ENCODE results near the gene ARHGAP4.

Gene ARHGAP4

GRCh38 chrX:153886915-153887314 is 39.1 kb downstream of the ARHGAP4 start:
- DNase-seq (ENCODE audit: low read depth in 2 of 2), result no peak
- no peak overlapping the region for H3K4me3 ChIP-seq (replicated peaks in 1 of 2; ENCODE audit: low read depth in 2 of 2, low read length in 2 of 2)
- no peak for TF ChIP-seq CTCF (IDR thresholded peaks at IDR 0.05; ENCODE audit: low read depth, low read length)

GRCh38 chrX:153885968-153886903 is 39.8 kb downstream of the ARHGAP4 start, which contains the start of gene L1CAM:
Gene L1CAM (minus strand): TSS chrX:153886173. CDS start chrX:153875836, 10,337 bp downstream.
- H3K4me3 ChIP-seq (replicated peaks in 1 of 2; ENCODE audit: low read depth in 2 of 2, low read length in 2 of 2), result peak within 1 kb of the TSS in 1 of 2 donors; percentile 21
- no peak for DNase-seq (ENCODE audit: low read depth in 2 of 2)

GRCh38 chrX:153885208-153885787 is 40.8 kb downstream of the ARHGAP4 start:
- TF ChIP-seq CTCF (IDR thresholded peaks at IDR 0.05; ENCODE audit: low read depth, low read length), result no peak
- H3K4me3 ChIP-seq (replicated peaks in 1 of 2; ENCODE audit: low read depth in 2 of 2, low read length in 2 of 2), result peak overlapping the region in 1 of 2 donors; percentile 21
- no peak for DNase-seq (ENCODE audit: low read depth in 2 of 2)

More at GRCh38 chrX:153885968-153886903, 39.8 kb downstream of the ARHGAP4 start, which contains the start of gene L1CAM:
- no peak for TF ChIP-seq CTCF (IDR thresholded peaks at IDR 0.05; ENCODE audit: low read depth, low read length)

- no peak overlapping the region for H3K4me3 ChIP-seq (replicated peaks in 1 of 2; ENCODE audit: low read depth in 2 of 2, low read length in 2 of 2)
- DNase-seq (ENCODE audit: low read depth in 2 of 2), result no peak
- TF ChIP-seq CTCF (IDR thresholded peaks at IDR 0.05; ENCODE audit: low read depth, low read length), result no peak
These were observed 41.5 kb downstream of the ARHGAP4 start for GRCh38 chrX:153884590-153884989.

GRCh38 chrX:153884136-153884535 is 41.9 kb downstream of the ARHGAP4 start:
- TF ChIP-seq CTCF (IDR thresholded peaks at IDR 0.05; ENCODE audit: low read depth, low read length), result no peak
- no peak for DNase-seq (ENCODE audit: low read depth in 2 of 2)
- no peak overlapping the region for H3K4me3 ChIP-seq (replicated peaks in 1 of 2; ENCODE audit: low read depth in 2 of 2, low read length in 2 of 2)

- H3K4me3 ChIP-seq (replicated peaks in 1 of 2; ENCODE audit: low read depth in 2 of 2, low read length in 2 of 2), result no peak overlapping the region
- TF ChIP-seq CTCF (IDR thresholded peaks at IDR 0.05; ENCODE audit: low read depth, low read length), result no peak
- DNase-seq (ENCODE audit: low read depth in 2 of 2), result no peak
These were observed 42.8 kb downstream of the ARHGAP4 start for GRCh38 chrX:153883163-153883843.
